GM19099 (cell line): ENCODE results near the gene CROT.

Experiments
- POLR2A ChIP-seq: IDR thresholded peaks from 3 replicates; pipeline ENCODE4 v1.6.1; 2011; ENCODE audit warnings: low read depth; ENCODE audit not compliant: insufficient read length; ENCODE audit errors: extremely low read depth

The CROT gene, protein sequence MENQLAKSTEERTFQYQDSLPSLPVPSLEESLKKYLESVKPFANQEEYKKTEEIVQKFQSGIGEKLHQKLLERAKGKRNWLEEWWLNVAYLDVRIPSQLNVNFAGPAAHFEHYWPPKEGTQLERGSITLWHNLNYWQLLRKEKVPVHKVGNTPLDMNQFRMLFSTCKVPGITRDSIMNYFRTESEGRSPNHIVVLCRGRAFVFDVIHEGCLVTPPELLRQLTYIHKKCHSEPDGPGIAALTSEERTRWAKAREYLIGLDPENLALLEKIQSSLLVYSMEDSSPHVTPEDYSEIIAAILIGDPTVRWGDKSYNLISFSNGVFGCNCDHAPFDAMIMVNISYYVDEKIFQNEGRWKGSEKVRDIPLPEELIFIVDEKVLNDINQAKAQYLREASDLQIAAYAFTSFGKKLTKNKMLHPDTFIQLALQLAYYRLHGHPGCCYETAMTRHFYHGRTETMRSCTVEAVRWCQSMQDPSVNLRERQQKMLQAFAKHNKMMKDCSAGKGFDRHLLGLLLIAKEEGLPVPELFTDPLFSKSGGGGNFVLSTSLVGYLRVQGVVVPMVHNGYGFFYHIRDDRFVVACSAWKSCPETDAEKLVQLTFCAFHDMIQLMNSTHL

DNA sequence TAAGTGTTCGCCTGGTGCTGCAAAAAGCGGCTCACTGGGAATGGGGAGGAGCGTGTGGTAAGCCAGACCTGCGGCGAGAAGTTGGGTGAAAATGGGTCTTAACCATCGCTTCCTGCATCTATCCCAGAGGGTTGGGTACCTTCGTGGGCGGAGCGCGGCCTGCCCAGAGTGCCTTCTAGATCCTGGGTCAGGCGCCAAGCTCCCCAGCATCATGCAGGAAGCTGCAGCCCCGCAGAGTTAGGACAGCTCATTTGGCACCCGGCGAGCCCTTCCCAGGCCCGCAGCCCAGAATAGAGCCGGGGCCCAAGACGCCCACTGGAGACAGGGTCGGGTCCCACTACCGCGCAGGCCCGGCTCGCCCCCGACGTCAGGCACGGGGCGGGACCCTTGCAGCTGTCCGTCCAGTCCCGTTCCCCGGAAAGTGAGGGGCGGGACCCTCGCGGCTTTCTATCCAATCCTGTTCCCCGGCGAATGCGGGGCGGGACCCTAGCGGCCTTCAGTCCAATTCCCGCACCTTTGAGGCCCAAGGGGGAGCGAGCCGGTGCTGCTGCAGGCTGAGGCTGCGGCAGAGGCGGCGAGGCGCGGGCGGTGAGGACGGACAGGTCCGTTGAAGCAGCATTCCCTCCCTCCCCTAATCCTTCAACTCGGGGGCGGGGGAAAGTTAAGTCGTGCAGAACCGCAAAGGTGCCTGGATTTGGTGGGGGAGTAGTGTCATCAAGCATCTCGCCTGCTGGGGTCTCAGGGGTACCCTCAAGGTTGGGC, at the start of gene CROT:
TSS of gene CROT (plus strand) at position 499 of the 762 bp plus-strand sequence. CDS start 3,405 bp downstream, outside the sequence.
- TF ChIP-seq POLR2A, result peak; percentile 86

DNA sequence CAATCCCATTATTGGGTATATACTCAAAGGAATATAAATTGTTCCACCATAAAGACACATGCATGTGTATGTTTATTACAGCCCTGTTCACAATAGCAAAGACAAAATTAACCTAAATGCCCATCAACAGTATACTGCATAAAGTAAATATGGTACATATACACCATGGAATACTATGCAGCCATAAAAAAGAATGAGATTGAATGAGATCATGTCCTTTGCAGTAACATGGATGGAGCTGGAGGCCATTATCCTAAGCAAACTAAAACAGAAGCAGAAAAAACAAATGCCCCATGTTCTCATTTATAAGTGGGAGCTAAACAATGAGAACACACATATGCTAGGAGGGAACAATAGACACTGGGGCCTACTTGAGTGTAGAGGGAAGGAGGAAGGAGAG, 44.7 kb upstream of the CROT start:
- no peak for TF ChIP-seq POLR2A

DNA sequence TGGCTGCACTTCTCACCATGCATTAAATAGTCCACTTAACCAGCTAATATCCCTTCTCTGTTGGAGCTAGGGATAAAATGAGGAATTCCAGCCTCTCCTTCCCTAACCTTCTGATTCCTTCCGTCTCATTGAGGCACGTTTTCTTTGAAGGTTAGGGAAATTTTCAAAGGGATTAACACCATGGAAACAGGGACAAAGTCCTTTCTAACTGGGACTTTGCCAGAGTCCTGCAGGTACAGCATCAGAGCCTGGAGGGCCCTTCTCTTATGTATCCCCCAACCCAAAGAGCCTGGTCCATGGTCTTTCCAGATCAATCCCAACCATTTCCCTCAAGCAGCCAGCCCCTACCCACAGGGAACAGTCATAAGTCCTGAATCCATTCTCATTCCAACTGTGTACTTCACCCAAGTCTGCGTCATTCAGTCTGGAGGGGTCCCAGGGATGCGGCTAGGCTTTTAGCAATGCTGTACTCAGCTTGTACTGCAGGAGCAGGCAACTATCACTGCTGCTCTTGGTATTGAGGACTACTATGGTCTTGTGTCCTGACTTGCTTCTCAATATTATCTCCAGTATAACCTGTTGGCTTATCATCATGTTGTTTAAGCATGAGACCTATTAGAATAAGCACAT, 34.6 kb upstream of the CROT start:
- no peak for TF ChIP-seq POLR2A

DNA sequence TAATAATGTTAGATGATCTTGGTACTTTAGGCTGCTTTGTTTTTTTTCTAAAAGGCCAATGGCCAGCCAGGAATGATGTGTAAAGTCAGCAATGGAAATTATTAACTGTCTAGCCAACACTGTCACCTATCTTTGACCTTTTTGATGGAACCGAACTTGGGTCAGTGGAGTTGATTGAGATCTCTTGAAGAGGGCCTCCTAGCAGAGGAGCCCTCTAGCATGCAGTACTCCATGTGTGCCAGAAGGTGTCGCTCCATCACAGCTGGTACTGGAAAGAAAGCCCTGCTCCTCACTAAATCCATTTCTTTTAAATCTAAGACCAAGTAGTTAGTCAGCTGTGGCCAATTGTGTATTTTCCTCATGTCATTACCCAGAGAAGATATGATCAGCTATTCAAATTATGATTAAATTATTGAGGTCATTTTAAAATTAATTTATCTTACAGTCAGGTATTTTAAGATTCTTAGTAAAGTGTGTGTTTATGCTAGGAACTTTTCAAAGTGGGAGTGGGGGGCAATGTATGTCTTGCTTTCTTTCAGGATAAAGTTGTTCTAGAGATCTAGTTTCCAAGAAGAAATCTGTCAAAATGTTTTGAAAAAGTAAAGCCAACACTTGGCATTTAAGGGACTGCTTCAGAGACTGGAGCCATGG, 33.1 kb upstream of the CROT start:
- no peak for TF ChIP-seq POLR2A

DNA sequence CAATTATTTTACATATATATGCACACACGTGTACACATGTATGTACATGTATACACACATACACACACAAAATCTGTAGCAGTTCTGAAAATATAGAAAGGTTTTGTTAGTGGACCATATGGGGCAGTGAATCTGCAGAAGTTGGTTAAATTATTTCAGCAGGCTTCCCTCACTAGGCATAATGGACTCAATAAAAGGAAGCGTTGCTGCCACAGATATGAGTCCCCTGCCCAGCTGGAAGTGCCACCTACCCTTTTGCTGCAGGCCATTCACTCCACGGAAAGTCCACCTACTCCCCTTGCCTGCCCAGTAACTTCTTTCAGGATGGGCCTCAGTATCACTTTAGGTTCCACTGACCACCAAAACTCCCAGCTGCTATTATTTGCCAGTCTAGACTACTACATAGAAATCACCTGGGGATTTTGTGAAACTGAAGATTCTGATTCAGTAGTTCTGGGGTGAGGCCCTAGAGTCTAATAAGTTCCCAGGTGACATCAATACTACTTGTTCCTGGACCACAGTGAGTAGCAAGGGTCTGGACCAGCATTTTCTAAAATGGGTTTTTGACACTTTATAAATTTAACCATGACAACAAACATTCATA, 29.3 kb upstream of the CROT start:
- no peak for TF ChIP-seq POLR2A

DNA sequence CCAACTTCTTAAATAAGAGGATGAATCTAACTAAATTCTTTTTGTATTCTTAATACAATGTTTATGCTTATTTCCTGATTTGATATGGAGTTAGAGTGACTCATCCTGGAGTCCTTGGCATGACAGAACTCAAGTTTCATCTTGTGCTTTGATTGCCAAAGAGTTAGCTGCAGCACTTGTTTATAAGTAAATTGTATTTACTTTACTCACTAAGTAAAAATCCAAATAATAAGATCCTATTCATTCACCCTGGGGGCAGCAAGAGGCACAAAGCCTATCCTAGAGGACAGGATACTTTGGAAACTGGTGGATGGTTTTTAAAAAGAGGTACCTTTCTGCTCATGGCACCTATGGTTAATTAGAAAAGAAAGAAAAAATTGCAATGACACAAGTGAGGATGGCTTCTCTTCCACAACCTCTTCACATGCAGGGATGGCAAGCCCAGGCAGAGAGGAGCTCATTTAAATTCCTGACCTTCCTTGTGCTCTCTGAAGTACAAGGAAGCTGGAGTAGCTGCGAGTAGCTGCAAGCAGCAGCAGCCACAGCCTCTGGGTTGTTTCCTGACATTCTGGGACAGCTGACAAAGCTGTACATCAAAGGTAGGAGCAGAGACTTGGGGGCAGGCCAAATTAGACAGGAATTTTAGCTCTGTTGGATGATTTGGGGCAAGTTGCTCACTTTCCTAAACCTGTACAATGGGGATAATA, 28.5 kb upstream of the CROT start:
- TF ChIP-seq POLR2A, result no peak

DNA sequence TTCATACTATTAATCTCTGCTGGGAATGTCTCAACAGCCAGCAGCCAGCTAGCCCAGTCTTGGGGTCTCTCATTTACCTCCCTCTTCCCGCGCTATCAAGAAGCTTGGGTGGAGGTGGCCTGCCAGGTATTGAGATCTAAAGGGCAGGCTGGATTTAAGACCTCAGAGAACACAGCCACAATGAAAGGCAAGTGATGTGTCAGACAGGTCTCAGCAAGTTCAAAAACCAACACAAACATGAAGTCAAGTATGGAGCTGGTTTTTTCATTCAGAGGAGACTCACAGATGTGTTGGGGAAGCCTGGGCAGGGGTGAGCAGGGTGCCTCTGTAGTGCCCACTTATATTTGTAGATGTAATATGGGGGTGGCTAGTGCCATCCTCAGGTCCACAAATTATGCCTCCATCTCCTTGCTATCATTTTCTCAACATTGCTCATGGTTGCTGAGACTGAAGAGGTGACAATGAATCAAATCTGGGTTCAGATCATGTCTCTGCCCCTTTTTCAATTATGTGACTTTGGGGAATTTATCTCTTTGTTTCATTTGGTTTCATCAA, 27.7 kb upstream of the CROT start:
- TF ChIP-seq POLR2A, result no peak

DNA sequence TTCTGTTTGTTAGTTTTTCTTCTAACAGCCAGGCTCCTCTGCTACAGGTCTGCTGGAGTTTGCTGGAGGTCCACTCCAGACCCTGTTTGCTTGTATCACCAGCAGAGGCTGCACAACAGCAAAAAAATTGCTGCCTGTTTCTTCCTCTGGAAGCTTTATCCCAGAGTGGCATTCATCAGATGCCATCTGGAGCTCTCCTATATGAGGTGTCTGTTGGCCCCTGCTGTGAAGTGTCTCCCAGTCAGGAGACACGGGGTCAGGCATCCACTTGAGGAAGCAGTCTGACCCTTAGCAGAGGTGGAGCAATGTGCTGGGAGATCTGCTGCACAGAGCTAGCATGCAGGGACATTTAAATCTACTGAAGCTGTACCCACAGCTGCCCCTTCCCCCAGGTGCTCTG, 26.7 kb upstream of the CROT start:
- TF ChIP-seq POLR2A, result no peak

DNA sequence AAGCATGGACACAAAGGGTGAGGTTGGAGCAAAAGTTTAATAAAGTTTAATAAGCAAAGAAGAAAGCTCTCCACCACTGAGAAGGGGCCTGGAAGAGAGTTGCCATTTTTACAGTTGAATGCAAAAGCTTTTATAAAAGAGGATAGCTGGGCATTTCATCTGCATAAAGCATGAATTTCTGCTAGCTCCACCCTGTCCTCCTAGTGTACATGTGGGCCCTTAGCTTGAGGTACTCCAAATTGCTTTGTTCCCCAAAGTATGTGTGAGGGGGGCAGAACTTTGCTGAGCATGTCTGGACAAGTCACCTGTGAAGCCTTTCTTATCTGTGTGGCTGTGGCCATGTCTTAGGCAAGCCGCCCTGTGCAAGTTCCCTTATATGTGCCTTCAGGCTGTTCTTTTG, 22.6 kb upstream of the CROT start:
- TF ChIP-seq POLR2A, result no peak

DNA sequence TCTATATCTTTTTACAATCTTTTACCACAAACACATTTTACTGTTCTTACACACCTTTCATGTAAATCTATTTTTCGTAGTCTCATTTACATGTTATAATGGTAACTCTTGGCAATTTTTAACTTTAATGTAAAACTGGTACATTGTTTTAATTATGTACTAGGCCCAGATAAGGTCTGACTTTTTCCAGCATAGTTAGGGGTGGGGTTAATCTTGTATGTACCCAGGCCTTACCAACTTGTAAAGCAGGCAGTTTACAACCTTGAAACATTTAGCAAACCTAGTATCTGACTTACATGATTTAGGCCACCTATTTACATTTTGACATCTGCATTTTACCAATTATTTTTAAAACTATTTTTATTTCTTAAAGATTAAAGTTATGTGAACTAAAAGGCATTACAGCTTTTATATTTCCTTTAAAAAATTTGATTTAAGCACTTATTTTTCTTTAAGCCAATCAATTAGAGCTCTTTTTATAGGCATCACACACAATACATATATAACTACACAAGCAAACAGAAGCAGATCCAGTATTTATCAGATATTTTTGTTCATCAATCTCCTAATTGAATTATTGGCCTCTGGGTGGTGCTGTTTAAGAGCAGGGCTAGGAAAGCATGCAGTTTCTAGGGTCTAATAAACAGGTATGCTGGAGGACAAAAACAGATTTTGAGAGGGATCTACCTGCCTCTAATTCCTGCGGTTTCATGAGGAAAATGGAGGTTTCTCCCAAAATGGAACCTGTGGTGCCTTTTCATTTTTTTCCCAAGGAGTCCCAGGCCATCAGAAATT, 19.7 kb upstream of the CROT start:
- TF ChIP-seq POLR2A, result no peak

DNA sequence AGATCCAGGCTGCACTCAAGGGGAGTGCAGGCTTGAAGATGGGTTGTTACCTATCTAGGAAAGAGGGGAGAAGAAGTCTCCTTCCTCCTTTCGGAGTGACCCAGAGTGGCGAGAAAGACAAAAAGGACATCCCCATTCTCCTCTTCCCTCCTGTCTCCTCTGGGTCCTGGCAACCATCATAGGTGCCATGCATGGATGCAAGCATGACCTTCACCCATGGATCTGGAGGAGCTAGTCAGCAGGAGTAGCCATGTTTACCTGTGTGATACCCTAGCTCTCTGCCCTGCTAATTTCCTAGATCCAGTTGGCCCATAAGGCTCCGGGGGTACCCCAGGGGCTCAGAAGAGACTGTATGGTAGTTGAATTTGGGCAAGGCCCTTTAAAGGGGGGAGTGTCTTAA, 17.2 kb upstream of the CROT start:
- no peak for TF ChIP-seq POLR2A

DNA sequence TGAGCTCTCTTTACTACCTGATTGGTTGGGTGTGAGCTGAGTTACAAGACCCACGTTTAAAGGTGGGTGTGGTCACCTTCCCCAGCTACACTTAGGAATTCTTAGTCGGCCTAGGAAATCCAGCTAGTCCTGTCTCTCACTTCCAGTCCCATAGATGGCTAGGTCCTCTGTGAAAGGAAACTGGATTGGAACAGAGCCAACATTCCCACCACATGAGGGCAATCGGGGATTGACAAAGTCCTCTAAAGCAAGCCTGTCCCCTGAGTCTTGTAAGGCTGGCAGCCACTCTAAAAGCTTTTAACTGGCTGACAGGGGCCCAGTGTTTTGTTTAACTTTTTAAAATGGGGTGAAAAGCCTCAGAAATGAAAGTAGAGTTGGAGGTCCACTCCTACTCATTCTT, 15.1 kb upstream of the CROT start:
- no peak for TF ChIP-seq POLR2A

DNA sequence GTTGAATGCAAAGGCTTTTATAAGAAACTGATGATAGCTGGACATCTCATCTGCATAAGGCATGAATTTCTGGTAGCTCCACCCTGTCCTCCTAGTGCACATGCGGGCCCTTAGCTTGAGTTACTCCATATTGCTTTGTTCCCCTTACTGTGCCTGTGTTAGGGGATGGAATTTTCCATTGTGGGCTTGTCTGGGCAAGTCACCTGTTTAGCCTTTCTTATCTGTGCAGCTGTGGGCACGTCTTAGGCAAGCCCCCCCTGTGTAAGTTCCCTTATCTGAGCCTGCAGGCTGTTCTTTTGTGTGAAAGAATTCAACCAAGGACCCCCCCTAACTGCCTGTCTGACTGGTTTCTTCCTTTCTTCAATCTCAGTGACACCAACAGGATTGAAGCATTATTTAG, 14.5 kb upstream of the CROT start:
- TF ChIP-seq POLR2A, result no peak

DNA sequence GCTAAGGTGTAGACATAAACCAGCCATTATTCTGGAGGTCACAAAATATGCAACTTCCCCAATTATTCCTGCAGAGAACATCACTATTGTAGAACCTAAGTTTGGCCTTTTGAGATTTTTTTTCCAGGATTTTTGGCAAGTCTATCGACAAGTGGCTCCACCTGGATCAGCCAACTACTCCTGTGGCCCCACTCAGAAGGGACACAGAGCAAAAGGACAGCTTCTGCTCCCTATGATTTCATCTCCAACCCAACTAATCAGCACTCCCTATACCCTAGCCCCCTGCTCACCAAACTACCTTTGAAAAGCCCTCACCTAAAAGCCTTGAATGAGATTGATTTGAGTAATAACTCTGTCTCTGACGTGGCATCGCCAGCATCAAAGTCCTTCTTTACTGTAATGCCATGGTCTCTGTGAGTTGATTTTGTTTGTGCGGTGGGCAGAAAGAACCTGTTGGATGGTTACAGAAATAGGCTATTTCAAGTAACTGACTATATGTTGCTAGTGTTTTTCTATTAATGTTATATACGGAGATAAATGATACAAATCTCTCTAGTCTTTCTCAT, 13.7 kb upstream of the CROT start:
- TF ChIP-seq POLR2A, result no peak
